Tibial nerve (tissue), 4 donors: Measurements from ENCODE around the gene C1orf35. TPM values are rescaled to one million over a fixed set of nuclear protein-coding genes. Genes with fewer than 3 reads are reported as not detected.
"Not testable (repeated sequence)": the region's sequence is repeated elsewhere in the genome, so short reads cannot be mapped to it uniquely, and the experiment has no call there.

Source experiments
- DNase-seq, 2 donors: peaks; one replicate each; pipeline ENCODE4 v3.0.0-alpha.2; 2019; ENCODE audit warnings: low spot score in 2 of 2
- H3K27ac ChIP-seq, 4 donors: fragments of 200-600 bp; sonication (generic) in 3 of 4; one replicate each; pipeline ENCODE4 v1.5.1; 2017 to 2019; ENCODE audit warnings: mild to moderate bottlenecking in 1 of 4
- H3K27me3 ChIP-seq, 2 donors: fragments of 200-600 bp; sonication (generic) in 1 of 2; one replicate each; pipeline versions ENCODE4 v1.5.1 to v1.6.0; 2017 to 2019
- H3K36me3 ChIP-seq, 3 donors: fragments of 200-600 bp; sonication (generic); one replicate each; pipeline ENCODE4 v1.5.1; 2018 to 2019
- H3K4me1 ChIP-seq, 4 donors: fragments of 200-600 bp; sonication (generic) in 3 of 4; one replicate each; pipeline ENCODE4 v1.5.1; 2017 to 2019
- H3K4me3 ChIP-seq, 4 donors: fragments of 200-600 bp; sonication (generic) in 3 of 4; one replicate each; pipeline ENCODE4 v1.5.1; 2017 to 2019; ENCODE audit warnings: mild to moderate bottlenecking in 1 of 4, moderate library complexity in 1 of 4
- H3K9me3 ChIP-seq, 4 donors: fragments of 200-600 bp; sonication (generic) in 3 of 4; one replicate each; pipeline ENCODE4 v1.5.1; 2017 to 2019
- EP300 ChIP-seq, 2 donors: sonication (generic); formaldehyde crosslinking; IDR thresholded peaks; one replicate each; pipeline ENCODE4 v1.6.1; 2017; ENCODE audit warnings: antibody characterized with exemption in 2 of 2, mild to moderate bottlenecking in 1 of 2
- POLR2A ChIP-seq, 2 donors: fragments of 450-650 bp; IDR thresholded peaks; one replicate each; pipeline ENCODE4 v1.6.1; 2017; ENCODE audit warnings: antibody characterized with exemption in 2 of 2, mild to moderate bottlenecking in 2 of 2, moderate library complexity in 2 of 2
- WGBS, 2 donors: methylation state at CpG; one replicate each; pipeline ENCODE4 v1.1.5; 2018; 5-methylcytosine and 5-hydroxymethylcytosine counted together
- total RNA-seq, 4 donors: library from RNA; depleted of rRNA; stranded (reverse); fragments of >200 nt; gene quantifications; one replicate each; pipeline ENCODE4 v1.1.0, GENCODE V29; 2016
- TF ChIP-seq, protein P1 (sequence below), 5 experiments: fragments of 200-600 bp in 3 of 5; fragments of 450-650 bp in 2 of 5; sonication (generic) in 3 of 5; IDR thresholded peaks; one replicate each; pipeline ENCODE4 v1.5.1; 2016 to 2019; ENCODE audit warnings: antibody characterized with exemption in 5 of 5, mild to moderate bottlenecking in 3 of 5, moderate library complexity in 2 of 5

The C1orf35 gene
- total RNA-seq, 4 donors from 2014 or later, result 26.4 to 38.5 (median 27.1) TPM

- no peak overlapping the region for H3K4me3 ChIP-seq
- TF ChIP-seq EP300 (IDR thresholded peaks at IDR 0.05), result no peak
- TF ChIP-seq, protein P1, sequence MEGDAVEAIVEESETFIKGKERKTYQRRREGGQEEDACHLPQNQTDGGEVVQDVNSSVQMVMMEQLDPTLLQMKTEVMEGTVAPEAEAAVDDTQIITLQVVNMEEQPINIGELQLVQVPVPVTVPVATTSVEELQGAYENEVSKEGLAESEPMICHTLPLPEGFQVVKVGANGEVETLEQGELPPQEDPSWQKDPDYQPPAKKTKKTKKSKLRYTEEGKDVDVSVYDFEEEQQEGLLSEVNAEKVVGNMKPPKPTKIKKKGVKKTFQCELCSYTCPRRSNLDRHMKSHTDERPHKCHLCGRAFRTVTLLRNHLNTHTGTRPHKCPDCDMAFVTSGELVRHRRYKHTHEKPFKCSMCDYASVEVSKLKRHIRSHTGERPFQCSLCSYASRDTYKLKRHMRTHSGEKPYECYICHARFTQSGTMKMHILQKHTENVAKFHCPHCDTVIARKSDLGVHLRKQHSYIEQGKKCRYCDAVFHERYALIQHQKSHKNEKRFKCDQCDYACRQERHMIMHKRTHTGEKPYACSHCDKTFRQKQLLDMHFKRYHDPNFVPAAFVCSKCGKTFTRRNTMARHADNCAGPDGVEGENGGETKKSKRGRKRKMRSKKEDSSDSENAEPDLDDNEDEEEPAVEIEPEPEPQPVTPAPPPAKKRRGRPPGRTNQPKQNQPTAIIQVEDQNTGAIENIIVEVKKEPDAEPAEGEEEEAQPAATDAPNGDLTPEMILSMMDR (IDR thresholded peaks at IDR 0.05), result no peak
- no peak for TF ChIP-seq POLR2A (IDR thresholded peaks at IDR 0.05)
- no peak for DNase-seq
- no peak overlapping the region for H3K27ac ChIP-seq
- H3K9me3 ChIP-seq, result no peaks in the 10 kb centered on the region
- peaks cover 0 to 23% (median 13%) of the 10 kb centered on the region in 4 donors for H3K4me1 ChIP-seq
- H3K27me3 ChIP-seq, result no peaks in the 10 kb centered on the region
- peaks cover 0 to 9% (median 0%) of the 10 kb centered on the region in 3 donors for H3K36me3 ChIP-seq
- 90 to 92% methylated on average over 7 of the region's 7 CpGs for WGBS, 2 donors
These were observed 9.0 kb upstream of the C1orf35 start for GRCh38 chr1:228112167-228112566.

DNA sequence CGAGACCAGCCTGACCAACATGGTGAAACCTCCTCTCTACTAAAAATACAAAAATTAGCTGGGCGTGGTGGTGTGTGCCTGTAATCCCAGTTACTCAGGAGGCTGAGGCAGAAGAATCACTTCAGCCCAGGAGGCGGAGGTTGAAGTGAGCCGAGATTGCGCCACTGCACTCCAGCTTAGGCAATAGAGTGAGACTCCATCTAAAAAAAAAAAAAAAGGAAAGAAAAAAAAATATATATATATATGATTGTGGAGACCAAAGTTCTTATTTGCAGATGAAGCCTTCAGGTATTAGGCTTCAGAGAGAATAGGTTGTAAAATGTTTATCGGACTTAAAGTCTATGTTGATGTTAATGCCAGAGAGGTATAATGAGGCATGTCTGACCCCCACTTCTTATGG, 8.2 kb upstream of the C1orf35 start:
- Histone ChIP-seq H3K36me3 (peaks cover 0 to 17% (median 0%) of the 10 kb centered on the region in 3 donors), H3K4me1 (peaks cover 0 to 23% (median 13%) of the 10 kb centered on the region in 4 donors)
- not testable (repeated sequence) for DNase-seq, H3K4me3 ChIP-seq, H3K27me3 ChIP-seq, H3K27ac ChIP-seq, H3K9me3 ChIP-seq
- 93 to 95% methylated on average over 6 of the region's 6 CpGs for WGBS, 2 donors

DNA sequence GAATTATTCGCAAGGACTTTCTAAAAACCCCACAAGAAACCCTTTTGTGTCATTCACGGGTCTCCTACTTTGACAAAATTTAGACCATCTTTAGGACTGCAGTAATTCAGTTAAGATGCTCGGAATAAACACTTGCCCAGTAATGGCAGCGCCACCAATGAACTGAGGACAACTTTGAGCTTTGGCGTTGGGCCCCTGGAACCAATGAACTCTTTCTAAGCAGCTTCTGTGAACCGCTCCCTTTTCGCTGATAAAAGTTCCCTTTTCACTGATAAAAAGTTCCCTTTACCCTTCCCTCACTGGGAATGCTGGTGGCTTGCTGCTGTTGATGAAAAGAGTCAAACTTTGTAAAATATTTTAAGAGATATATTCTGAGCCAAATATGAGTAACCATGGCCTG, 7.4 kb upstream of the C1orf35 start:
- no peak for DNase-seq
- Histone ChIP-seq H3K27ac (peak overlapping the region; percentile 93 to 99 (median 98)), H3K4me3 (no peak overlapping the region)

DNA sequence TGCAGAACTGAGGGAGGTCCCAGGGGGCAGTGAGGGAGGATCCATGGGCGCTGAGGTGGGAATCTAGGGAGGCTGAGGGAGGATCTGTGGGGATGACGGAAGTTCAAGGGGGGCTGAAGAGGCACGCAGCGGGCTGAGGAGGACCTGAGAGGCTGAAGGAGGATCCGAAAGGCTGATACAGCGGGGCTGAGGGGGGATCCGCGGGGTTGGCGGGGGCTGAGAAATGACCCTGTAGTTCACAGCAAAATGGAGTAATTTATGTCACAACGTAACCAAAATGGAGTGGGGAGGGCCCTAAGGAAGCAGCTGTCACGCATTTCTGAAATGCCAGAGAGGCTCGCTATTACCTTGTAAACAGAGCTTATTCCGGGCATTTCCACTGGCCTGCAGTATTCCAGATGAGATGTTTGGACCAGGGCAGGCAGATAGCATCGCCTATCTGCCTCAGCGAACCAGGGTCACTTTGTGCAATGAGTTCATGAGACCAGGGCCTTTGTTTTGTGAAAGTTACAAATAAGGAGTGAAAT, 6.9 kb upstream of the C1orf35 start:
- no peaks in the 10 kb centered on the region for H3K27me3 ChIP-seq

More for the DNA sequence above, 7.4 kb upstream of the C1orf35 start:
- Histone ChIP-seq H3K9me3 (no peaks in the 10 kb centered on the region), H3K36me3 (peaks cover 0 to 25% (median 0%) of the 10 kb centered on the region in 3 donors), H3K27me3 (no peaks in the 10 kb centered on the region), H3K4me1 (peaks cover 0 to 23% (median 13%) of the 10 kb centered on the region in 4 donors)
- 82 to 93% methylated on average over 7 of the region's 7 CpGs for WGBS, 2 donors
- TF ChIP-seq POLR2A (IDR thresholded peaks at IDR 0.05), result no peak

DNA sequence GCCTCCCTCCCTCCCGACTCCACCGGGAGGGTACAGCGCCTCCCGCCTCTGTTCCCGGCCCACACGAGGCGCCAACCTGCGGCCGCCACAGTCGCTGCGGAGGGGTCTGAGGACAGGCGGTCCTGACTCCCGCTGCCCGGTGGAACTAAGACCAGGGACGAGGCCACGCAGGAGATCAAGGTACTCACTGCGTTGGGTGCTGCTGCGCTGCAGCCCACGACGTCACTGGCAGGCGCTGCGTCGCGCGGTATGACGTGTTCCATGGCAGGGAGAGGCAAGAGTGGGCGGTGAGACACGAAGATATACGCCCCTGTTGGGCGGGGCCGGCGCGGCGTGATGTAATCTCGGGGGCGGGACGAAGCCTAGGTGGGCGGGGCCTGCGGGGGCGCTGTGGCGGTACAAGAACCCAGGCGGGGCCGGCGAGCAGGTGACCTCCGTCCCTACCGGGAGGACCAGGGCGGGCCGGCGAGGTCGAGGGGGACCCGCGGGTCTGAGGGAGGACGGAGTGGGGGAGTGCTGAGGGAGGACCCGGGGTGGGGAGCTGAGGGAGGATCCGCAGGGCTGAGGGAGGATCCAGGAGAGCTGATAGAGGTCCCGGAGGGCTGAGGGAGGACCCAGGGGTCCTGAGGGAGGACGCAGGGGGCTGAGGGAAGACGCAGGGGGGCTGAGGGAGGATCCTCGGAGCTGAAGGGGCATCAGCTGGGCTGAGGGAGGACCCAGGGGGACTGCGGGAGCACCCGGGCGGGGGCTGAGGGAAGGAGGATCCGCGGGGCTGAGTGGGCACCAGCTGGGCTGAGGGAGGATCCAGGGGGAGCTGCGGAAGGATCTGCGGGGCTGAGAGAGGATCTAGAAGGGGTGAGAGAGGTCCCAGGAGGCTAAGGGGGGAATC, 6.2 kb upstream of the C1orf35 start, which contains the start of gene MRPL55:
Gene MRPL55 (minus strand): TSS at position 227 of the 889 bp plus-strand sequence. CDS start 1,039 bp downstream, outside the sequence.
- H3K4me3 ChIP-seq, result peak within 1 kb of the TSS; percentile 74 to 99 (median 92)
- TF ChIP-seq POLR2A (IDR thresholded peaks at IDR 0.05) (peak; percentile 79 to 98), EP300 (IDR thresholded peaks at IDR 0.05) (peak; percentile 99 to 100)
- TF ChIP-seq, protein P1 (IDR thresholded peaks at IDR 0.05), result peak in 3 of 5 experiments; percentile 7 to 44 (median 27)
- WGBS, 2 donors, result 2% methylated on average over 14 to 20 of the region's 66 CpGs
- peaks cover 0 to 24% (median 13%) of the 10 kb centered on the region in 4 donors for H3K4me1 ChIP-seq
- H3K9me3 ChIP-seq, result no peaks in the 10 kb centered on the region
- peaks cover 0 to 32% (median 0%) of the 10 kb centered on the region in 3 donors for H3K36me3 ChIP-seq
- H3K27me3 ChIP-seq, result no peaks in the 10 kb centered on the region
- peak; percentile 98 to 99 for DNase-seq
- peak within 1 kb of the TSS; percentile 93 to 99 (median 98) for H3K27ac ChIP-seq

More for the DNA sequence above, 6.9 kb upstream of the C1orf35 start:
- no peak for DNase-seq
- TF ChIP-seq, protein P1 (IDR thresholded peaks at IDR 0.05), result no peak
- TF ChIP-seq POLR2A (IDR thresholded peaks at IDR 0.05) (no peak), EP300 (IDR thresholded peaks at IDR 0.05) (no peak)
- Histone ChIP-seq H3K36me3 (peaks cover 0 to 30% (median 0%) of the 10 kb centered on the region in 3 donors), H3K27ac (peak overlapping the region; percentile 93 to 99 (median 98)), H3K4me3 (peak overlapping the region; percentile 74 to 99 (median 92)), H3K4me1 (peaks cover 0 to 23% (median 13%) of the 10 kb centered on the region in 4 donors), H3K9me3 (no peaks in the 10 kb centered on the region)
- 32 to 37% methylated on average over 15 of the region's 15 CpGs for WGBS, 2 donors

GRCh38 chr1:228108742-228109072, 5.6 kb upstream of the C1orf35 start:
- WGBS, 2 donors, result 2 to 5% methylated on average over 5 to 8 of the region's 8 CpGs
- Histone ChIP-seq H3K4me1 (peaks cover 0 to 30% (median 16%) of the 10 kb centered on the region in 4 donors), H3K9me3 (no peaks in the 10 kb centered on the region), H3K36me3 (peaks cover 0 to 32% (median 0%) of the 10 kb centered on the region in 3 donors), H3K27me3 (no peaks in the 10 kb centered on the region), H3K4me3 (peak overlapping the region; percentile 74 to 99 (median 92)), H3K27ac (peak overlapping the region; percentile 93 to 99 (median 98))
- DNase-seq, result no peak
- no peak for TF ChIP-seq EP300 (IDR thresholded peaks at IDR 0.05)
- no peak for TF ChIP-seq POLR2A (IDR thresholded peaks at IDR 0.05)
- TF ChIP-seq, protein P1 (IDR thresholded peaks at IDR 0.05), result no peak
